ENCODE data around the gene NNAT.
A peak's percentile ranks its signal among the peaks of the same experiment; 100 is the strongest.

Gene NNAT

DNA sequence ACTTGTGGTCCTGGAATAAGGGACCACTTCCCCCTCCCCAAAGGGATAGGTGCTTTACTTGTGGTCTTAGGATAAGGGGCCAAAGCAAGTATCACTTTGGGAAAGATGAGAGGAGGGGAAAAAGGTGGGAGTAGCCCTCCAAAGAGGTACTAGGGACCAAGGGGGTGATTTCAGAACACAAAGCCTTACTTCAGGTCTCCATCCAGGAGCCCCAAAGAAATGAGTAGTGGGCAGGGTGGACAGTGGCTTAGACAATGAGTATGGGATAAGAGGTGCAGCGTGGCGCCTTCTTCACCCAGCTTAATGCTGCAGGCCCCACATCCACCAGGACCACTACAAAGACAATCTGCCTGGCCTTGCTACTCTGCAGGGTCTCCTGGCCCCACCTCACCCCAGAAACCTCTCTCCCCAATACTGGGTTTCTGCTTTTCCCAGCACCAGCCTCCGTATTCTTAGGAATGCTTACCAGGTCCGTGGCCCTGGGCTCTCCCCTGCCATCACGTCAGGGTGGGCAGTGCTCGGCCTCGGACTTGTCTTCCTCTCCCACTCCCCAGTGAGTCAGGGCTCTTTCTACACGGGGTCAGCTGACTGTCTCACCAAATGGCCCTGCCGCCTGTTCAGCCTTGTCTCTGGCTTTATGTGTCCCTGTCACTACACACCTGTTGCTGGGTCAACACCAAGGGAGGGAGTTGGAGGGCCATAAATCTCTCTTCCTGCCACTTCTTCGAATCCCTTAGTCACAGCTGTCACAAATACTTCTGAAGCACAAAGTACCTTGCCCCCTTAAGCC, 3.1 kb downstream of the NNAT start:
- no peak for DNase-seq (ENCODE audit: low read depth in 2 of 2)

DNA sequence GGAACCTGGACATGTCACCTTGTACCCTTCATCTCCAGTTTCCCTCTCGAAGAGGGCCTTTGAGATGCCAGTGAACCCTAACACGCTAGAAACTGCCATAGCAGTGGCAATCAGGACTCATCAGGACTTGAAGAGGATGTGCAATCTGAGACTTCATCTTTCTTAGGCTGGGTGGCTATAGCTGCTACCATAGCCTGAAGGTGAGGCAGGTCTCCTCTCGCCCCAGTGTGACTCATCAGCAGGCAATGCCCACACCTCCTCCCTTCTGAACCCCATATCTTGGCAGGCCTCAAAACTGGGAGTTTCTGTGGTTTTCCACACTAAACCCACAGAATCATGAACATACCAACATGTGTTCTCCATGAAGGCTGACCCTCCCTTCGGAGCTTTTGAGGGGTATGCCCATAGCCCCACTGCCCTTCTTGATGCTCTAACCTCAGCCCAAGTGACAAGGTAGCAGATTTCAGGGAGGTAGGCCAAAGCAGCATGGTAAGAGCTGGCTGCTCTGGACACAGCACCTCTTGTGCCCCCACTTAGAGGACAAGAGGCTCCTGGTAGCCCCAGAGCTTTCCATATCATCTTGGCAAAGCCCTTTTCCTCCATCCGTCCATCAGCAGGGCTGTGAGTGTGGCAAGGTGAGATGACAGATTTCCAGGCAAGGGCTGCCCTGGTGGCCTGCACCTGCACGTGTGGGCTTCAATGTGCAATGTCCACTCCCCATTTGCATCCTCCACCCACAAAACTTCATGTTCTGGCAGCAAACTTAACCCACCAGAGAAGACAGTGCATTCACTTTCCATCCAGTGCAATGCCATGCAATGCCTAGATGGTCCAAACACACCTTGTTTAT, 4.0 kb downstream of the NNAT start:
- DNase-seq (ENCODE audit: low read depth in 2 of 2), result peak in 1 of 2 donors; percentile 22

DNA sequence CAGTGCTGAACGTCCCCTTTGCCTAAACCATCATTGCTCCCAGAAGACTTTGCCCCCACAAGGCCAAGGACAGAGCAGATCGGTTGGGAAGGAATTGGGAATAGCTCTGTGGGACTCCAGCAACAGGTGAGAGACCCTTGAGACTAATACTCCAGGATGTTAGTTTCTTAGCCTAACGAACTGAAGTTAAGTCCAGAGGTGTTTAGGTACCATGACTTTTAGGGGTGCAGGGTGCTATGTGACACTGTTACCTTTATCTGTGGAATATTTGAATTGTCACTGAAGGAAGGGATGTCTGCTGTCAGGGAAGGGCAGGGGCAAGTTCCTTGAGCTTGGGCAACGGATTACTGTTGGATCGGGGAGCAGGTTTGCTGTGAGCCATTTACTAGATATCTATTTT, 4.8 kb downstream of the NNAT start:
- no peak for DNase-seq (ENCODE audit: low read depth in 2 of 2)

DNA sequence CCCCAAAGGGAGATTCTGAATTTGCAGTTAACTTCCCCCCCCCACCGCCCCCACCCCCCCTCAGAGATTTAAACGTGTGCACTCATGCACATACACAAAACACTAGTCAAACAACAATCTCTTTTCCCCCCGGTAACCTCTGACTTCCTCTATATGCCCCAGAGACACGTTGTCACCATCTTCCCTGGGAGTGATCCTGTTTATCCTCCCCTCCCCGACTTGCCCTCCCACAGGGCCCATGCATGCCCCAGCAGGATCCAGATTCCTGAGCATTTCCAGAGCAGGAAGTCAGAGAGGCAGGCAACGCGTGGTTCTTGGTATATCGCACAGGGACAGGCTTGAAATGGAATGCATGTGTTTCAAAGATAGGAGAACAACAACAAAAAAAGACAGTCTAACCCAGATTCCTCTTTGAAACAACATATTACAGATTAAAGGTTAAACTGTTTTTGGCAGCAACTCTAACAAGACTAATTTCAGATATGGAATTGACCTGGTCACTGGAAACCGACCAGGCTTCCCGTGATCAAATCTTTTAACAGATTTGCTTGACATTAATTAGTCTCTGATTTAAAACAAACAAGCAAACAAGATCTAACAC, 5.3 kb downstream of the NNAT start:
- no peak for DNase-seq (ENCODE audit: low read depth in 2 of 2)

DNA sequence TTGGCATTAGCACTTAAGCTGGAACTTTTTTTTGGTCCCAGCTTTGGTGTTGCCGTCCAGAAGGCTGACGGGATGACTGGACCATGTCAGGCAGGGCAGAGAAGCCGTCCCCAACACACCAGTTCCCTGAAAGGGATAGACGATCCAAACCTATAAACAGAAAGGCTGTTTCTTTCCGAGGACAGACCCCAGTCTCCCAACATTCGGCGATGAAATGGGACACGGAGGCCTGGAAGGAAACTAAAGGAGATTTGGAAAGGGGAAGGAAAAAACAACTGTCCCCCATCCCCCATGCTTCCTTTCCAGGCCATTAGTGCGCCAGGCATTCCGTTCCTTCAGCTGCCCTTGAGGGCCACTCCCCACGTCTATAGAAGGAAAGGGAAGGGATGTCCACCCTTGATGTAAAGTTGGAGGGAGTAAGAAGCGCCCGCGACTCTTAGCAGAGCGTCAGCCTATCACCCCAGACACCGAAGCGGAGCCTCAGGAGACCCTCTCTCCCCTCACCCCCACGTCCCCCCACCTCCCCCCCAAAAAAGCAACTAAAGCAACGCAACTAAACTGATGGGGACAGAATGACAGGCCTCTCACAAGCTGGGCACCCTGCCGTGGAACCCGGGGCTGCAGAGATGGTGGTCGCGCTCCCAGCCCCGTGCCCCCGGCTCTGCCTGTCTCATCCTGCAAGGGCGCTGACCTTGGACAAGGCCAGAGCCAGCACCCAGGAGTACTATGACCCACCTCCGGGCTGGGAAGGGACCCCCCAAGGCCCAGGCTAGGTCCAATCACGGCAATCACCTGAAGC, 6.0 kb downstream of the NNAT start:
- DNase-seq (ENCODE audit: low read depth in 2 of 2), result no peak

DNA sequence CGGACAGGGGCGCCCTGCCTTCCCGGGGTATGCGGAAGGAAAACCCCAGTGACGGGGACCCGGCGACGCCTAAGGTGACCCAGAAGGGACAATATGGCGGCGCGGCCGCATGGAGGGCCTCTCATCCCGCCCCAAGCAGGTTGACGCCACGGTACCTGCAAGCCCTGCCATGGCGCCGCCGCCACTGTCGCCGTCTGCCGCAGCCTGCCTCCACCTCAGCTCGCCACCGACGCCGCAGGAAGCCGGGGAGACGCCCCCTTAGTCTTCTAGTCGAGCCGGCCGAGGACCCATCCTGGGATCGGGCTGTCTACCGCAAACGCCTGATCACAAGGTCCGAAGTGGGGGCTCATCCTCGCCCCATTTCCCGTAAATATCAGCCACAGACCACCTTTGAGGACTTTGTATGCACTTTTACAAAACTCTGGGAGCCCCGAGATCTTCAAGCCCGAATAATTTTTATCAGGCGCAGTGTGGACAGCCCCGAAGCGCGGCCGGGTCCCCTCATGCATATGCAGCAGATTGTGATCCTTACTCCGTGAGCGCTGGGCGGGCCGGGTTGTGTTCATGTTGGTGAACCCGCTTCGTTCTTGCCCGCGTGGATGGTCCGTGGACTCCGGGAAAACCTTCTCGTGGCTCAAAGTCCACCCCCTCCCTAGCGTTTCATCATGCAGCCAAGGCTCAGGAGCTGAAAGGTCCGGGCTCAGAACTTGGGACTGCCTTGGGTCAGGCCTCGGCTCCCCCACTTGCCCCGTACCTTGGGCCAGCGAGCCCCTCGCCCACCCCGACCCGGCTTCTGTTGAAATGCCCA, 6.8 kb downstream of the NNAT start, which contains the start of gene BLCAP:
TSS of gene BLCAP (minus strand) at position 239 of the 808 bp plus-strand sequence. CDS start 8,702 bp downstream, outside the sequence.
- peak; percentile 83 to 86 for DNase-seq (ENCODE audit: low read depth in 2 of 2)

DNA sequence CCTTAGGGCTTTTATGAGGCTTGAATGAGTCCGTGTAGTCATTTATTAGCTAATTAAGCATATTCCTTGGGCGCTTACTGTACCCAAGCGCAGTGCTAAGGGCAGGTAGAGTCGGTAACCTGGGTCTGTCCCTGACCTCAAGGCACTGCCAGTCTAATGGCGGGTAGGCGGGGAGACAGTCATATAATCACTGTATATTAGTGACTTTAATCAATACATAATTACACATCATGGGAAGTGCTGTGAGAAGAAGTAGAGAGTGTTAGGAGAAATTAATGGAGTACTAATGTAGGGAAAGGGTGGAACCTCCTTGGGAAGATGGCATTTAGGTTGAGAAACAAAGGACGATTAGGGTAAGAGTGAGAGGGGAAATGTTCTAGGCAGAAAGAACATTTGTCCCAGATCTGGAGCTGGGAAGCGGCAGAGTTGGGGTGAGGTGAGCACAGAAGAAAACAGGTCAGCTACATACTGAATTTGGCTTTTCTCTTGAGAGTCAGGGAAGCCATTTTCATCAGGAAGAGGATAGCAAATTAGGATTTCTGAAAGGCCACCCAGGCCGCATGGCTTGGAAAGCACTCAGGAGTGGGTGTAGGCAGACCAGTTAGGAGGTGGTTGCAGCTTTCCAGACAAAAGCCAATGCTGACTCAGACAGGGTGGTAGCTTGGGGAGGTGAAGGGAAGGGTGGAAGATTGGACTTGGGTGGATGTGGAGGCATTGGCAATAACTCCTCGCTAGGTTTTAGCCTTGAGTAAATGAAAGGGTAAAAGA, 7.6 kb downstream of the NNAT start:
- DNase-seq (ENCODE audit: low read depth in 2 of 2), result no peak

DNA sequence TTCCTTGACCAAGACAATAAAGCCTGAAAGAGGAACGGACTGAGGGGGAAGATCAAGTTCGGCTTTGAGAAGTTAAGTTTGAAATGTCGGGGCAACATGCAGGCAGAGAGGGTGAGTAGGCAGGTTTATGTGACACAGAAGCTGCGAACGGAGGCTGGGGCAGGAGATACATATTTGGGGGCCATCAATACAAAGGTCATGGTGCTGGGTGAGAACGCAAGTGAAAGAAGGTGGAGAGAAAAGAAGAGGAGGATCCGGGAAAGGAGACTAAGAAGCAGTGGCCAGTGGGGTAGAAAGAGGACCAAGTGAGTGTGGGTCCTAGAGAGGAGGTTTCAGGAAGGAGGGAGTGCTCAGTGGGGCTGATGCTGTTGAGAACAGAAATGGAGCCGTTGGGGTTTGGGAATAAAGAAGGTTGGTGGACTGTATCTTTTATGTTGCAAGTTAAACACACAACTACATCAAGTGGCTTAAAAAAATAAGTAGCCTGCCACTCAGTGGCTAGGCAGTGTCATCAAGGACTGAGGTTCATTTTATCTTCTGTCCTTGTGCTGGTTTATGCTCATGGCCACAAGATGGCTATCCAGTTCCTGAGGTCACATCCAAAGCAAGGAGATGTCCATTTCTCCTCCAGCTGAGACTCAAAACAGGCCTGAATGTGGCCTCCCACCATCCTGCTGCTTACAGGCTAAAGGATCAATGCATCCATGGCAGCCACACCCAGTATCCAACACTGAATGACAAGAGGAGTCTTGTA, 8.3 kb downstream of the NNAT start:
- no peak for DNase-seq (ENCODE audit: low read depth in 2 of 2)

DNA sequence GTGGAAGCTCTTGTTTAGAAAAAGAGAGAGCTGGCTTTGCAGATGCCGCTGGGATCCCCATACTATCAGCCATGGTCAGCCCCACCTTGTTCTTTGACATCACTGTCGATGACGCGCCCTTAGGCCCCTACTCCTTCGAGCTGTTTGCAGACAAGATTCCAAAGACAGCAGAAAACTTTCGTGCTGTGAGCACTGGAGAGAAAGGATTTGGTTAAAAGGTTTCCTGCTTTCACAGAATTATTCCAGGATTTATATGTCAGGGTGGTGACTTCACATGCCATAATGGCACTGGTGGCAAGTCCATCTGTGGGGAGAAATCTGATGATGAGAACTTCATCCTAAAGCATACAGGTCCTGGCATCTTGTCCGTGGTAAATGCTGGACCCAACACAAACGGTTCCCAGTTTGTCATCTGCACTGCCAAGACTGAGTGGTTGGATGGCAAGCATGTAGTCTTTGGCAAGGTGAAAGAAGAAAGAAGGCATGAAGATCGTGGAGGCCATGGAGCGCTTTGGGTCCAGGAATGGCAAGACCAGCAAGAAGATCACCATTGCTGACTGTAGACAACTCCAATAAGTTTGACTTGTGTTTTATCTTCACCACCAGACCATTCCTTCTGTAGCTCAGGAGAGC, 9.0 kb downstream of the NNAT start:
- no peak for DNase-seq (ENCODE audit: low read depth in 2 of 2)

DNA sequence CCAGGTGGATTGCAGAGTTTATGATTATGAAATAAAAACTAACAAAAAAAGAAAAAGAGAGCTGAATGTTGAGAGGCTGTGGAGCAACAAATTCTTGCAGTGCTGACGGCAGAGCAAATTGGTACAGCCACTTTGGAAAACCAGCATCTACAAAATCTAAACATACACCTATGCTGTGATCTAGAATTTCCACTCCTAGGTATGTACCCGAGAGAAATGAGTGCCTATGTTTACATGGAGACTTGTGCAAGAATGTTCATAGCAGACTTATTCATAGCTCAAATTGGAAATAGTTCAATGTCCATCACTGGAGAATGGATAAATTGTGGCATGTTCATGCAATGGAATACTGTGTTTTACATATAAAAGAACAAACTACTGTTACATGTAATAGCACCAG, 9.6 kb downstream of the NNAT start:
- no peak for DNase-seq (ENCODE audit: low read depth in 2 of 2)

DNA sequence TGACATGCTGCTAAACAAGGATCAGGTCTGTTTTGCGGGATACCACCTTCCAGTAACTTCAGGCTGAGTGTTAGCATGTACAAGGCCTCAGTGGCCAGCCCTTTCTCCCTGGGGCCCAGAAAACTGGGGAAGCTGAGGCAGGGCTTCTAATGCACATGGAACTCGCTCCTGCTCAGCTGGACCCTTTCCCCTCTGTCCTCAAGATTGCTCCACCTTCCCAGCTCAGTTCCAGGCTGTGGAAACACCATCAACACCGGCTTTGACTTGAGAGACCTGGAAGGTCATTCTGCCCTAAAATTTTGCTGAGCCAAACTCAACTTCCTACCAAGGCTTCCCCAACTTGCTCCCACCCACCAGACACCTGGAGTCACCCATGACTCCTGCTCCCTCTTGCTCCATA, 10.8 kb downstream of the NNAT start:
- DNase-seq (ENCODE audit: low read depth in 2 of 2), result no peak

DNA sequence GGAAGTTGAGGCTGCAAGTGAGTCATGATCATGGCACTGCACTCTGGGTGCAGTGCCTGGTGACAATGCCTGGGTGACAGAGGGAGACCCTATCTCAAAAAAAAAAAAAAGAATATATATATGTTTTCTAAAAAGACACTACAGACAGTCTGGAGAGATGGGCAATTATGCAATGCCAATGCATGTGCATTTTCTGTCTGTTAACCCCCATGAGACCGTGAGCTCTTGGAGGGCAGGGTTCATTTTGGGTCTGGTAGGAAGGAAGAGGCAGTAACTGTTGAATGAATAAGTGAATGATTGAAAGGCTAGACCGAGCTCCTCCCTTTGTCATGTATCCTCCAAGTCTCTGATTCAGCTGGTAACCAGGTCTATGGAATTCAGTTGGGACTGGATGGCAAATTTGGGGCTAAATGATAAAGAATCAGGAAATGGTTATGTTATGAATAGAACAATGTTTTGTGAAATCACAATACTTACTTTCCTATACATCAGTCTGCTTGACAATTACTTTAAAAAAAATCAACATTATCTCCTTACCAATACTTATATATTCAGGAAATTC, 12.2 kb downstream of the NNAT start:
- no peak for DNase-seq (ENCODE audit: low read depth in 2 of 2)

DNA sequence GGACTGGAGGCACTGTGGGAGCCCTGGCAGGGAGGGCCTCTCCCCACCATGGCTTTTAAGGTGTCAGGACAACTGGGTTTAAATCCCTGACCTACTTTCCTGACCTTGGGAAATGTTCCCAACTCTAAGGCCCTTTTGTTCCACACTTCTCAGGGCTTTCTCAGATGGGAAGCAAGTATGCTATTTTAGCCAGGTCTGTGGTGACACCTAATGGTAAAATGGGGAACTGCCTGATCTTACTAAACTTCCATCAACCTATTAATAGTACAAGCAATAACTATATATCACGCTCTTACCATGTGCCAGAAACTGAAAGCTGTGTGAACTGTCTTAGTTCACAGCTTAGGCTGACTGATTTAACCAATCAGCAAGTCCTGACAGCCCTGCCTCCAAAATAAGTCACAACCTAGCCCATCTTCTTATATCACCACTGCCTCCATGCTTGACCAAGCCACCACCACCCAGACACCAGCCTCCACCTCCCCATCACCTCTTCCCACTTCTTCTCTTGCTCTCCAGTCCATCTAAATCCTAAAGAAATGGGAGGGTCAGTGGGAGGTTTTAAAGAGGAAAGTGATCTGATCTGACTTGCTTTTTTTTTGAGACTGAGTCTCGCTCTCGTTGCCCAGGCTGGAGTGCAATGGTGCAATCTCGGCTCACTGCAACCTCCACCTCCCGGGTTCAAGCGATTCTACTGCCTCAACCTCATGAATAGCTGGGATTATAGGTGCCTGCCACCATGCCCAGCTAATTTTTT, 13.5 kb downstream of the NNAT start:
- peak in 1 of 2 donors; percentile 56 for DNase-seq (ENCODE audit: low read depth in 2 of 2)

DNA sequence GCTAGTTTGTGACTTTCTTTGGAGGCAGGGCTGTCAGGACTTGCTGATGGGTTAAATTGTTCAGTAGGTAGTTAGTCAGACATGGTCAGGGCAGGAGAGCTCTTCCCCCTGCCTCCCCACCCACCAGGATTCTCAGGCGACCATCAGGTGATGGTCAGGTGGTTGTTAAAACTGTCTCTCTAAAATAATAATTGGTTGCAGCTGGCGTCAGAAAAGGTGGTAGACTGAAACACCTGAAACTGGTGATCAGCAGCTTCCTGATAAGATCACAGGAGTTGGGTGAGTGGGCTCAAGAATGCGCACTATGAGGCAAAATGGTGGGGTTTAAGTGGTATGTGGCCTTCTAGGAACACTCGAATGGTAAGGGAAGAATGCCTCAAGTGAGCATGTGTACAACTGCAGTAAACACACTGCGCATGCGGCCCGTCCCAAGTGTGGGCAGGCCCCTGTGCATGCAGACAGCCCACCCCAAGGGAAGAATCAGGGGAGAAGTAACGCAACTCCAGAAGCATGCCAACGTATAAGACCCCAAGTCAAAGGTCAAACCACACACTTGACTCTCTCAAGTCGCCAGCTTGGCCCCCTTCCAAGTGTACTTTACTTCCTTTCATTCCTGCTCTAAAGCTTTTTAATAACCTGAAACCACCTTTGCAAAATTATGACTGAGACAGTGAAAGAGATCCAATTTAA, 14.5 kb downstream of the NNAT start:
- no peak for DNase-seq (ENCODE audit: low read depth in 2 of 2)

DNA sequence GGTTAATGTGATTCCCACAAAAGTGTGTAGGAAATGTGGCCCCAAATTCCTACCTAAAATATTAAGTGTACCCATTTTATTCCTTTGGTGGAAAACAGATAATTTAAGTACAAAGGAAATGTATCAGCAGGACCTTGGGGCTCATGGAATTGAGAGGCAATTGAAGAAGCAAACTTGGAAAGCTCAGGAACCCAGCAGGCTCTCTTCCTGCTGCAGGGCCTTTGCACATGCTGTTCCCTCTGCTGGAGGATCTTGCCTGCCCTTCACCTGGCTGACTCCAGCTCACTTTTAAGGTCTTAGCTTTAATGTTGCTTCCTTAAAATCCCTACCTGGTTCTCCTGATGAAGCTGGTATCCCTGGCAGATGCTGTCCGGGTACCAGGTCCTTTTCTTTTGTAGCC, 16.5 kb downstream of the NNAT start:
- DNase-seq (ENCODE audit: low read depth in 2 of 2), result no peak

DNA sequence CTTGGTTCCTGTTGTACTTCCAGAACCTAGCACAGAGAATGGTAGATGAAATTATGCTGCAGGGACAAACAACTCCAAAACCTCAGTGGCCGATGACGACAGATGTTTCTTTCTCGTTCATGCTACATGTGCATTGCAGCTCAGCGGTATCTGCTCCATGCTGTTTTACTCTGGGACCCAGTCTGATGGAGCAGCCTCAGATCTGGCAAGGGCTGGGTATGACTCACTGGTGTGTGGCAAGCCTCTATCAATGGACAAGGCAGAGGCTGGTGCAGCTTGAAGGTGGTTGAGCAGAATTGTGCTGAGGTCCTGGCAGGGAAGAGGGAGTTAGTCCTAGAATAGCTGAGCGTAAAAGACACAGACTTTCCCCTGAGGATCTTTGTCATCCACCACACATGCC, 17.0 kb downstream of the NNAT start:
- DNase-seq (ENCODE audit: low read depth in 2 of 2), result no peak

DNA sequence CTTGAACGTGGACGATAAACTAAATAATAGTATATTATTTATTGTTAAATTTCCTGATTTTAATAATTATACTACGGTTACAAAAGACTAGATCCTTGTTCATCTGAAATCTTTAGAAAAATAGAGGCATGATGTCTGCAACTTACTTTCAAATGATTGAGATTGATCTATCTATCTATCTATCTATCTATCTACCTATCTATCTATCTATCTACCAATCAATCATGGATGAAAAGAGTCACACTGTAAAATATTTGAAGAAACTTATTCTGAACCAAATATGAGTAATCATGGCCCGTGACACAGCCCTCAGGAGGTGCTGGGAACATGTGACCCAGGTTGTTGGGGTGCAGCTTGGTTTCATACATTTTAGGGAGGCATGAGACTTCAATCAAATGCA, 18.4 kb downstream of the NNAT start:
- no peak for DNase-seq (ENCODE audit: low read depth in 2 of 2)
